ENCODE measurements around the gene NMNAT2.
"Not testable (repeated sequence)": the region's sequence is repeated elsewhere in the genome, so short reads cannot be mapped to it uniquely, and the experiment has no call there.

DNA sequence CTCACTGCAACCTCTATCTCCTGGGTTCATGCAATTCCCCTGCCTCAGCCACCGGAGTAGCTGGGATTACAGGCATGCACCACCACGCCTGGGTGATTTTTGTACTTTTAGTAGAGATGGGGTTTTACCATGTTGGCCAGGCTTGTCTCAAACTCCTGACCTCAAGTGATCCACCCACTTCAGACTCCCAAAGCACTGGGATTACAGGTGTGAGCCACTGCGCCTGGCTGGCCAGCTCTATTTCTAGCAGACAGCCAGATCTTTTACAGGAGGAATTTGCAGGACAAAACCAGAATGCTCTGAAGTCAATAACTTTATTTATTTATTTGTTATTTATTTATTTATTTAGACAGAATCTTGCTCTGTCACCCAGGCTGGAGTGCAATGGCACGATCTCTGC is 144.2 kb downstream of the NMNAT2 start:
- TF ChIP-seq, protein P1, sequence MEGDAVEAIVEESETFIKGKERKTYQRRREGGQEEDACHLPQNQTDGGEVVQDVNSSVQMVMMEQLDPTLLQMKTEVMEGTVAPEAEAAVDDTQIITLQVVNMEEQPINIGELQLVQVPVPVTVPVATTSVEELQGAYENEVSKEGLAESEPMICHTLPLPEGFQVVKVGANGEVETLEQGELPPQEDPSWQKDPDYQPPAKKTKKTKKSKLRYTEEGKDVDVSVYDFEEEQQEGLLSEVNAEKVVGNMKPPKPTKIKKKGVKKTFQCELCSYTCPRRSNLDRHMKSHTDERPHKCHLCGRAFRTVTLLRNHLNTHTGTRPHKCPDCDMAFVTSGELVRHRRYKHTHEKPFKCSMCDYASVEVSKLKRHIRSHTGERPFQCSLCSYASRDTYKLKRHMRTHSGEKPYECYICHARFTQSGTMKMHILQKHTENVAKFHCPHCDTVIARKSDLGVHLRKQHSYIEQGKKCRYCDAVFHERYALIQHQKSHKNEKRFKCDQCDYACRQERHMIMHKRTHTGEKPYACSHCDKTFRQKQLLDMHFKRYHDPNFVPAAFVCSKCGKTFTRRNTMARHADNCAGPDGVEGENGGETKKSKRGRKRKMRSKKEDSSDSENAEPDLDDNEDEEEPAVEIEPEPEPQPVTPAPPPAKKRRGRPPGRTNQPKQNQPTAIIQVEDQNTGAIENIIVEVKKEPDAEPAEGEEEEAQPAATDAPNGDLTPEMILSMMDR (IDR thresholded peaks at IDR 0.05): not testable (repeated sequence)
- not testable (repeated sequence) for TF ChIP-seq EZH2, EZH2phosphoT487 (IDR thresholded peaks at IDR 0.05)
